IPS-15b (cell line): Measurements from ENCODE around the gene SLC9B1.

Experiments used
- H3K27me3 ChIP-seq: one replicate; pipeline ENCODE4 v1.6.1; 2013; ENCODE audit warnings: low read length; ENCODE audit not compliant: control insufficient read depth, insufficient read depth
- H3K36me3 ChIP-seq: one replicate; pipeline ENCODE4 v1.6.1; 2013; ENCODE audit warnings: low read length; ENCODE audit not compliant: control insufficient read depth, insufficient read depth
- H3K4me1 ChIP-seq: one replicate; pipeline ENCODE4 v1.6.1; 2013; ENCODE audit warnings: mild to moderate bottlenecking, low read length; ENCODE audit not compliant: control insufficient read depth, insufficient read depth
- H3K4me3 ChIP-seq: one replicate; pipeline ENCODE4 v1.5.1; 2013; ENCODE audit warnings: low read depth, low read length
- H3K9ac ChIP-seq: one replicate; pipeline ENCODE4 v1.6.1; 2013; ENCODE audit warnings: low read depth, mild to moderate bottlenecking, low read length
- H3K9me3 ChIP-seq: one replicate; pipeline ENCODE4 v1.6.1; 2013; ENCODE audit warnings: mild to moderate bottlenecking, low read length; ENCODE audit not compliant: control insufficient read depth, insufficient read depth

SLC9B1 gene, protein sequence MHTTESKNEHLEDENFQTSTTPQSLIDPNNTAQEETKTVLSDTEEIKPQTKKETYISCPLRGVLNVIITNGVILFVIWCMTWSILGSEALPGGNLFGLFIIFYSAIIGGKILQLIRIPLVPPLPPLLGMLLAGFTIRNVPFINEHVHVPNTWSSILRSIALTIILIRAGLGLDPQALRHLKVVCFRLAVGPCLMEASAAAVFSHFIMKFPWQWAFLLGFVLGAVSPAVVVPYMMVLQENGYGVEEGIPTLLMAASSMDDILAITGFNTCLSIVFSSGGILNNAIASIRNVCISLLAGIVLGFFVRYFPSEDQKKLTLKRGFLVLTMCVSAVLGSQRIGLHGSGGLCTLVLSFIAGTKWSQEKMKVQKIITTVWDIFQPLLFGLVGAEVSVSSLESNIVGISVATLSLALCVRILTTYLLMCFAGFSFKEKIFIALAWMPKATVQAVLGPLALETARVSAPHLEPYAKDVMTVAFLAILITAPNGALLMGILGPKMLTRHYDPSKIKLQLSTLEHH

DNA sequence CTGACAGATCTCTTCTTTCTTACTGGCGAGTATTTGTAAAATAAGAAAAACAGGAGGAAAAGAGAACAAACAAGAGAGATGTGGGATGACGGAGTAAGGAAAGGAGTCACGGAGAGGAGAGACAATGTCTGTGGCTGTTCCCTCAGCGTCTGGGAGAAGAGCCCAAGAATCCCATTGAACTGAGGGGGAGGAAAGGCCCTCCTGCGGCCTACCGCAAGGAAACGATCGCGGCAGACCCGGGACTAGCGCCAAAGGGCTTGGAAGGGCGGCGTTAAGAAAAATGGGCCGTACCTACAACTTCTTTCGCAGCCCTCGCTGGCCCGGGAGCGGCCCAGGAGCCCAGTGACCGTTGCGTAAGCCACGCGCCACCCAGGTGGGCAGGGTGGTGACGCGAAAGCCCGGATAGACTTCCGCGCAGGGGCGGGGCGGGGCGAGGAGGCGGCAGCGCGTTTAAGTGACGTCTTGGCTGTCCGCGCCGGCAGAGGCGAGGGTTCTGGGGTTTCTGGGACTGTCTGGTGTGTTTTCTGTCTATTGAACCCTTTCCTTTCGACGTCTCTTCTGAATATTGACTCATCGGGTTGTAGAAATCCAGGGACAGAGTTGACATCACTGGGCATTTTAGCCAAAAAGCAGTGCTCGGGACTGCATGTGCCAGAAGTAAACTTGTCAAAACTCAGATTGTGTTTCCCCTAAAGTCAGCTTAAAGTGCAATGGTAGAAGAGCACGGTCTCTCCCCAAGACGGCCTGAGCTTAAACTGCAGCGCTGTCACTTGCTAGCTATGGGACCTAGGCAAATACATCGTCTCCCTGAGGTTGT, at the start of gene SLC9B1:
Gene SLC9B1 (minus strand): TSS at position 398 of the 817 bp plus-strand sequence. CDS start 27,994 bp downstream, outside the sequence.
- H3K9me3 ChIP-seq: no peaks in the 10 kb centered on the region
- peak within 1 kb of the TSS; percentile 84 for H3K4me3 ChIP-seq
- H3K27me3 ChIP-seq: peaks cover 3% of the 10 kb centered on the region
- no peaks in the 10 kb centered on the region for H3K4me1 ChIP-seq
- H3K9ac ChIP-seq: peak within 1 kb of the TSS; percentile 89
- H3K36me3 ChIP-seq: no peaks in the 10 kb centered on the region

- Histone ChIP-seq H3K9me3 (no peaks in the 10 kb centered on the region), H3K4me3 (no peak overlapping the region), H3K36me3 (no peaks in the 10 kb centered on the region), H3K27me3 (no peaks in the 10 kb centered on the region), H3K9ac (no peak overlapping the region), H3K4me1 (no peaks in the 10 kb centered on the region)
These were observed 48.5 kb upstream of the SLC9B1 start for GRCh38 chr4:103067841-103068547.

- no peaks in the 10 kb centered on the region for H3K9me3 ChIP-seq
- H3K27me3 ChIP-seq: no peaks in the 10 kb centered on the region
- H3K4me1 ChIP-seq: no peaks in the 10 kb centered on the region
- no peak overlapping the region for H3K9ac ChIP-seq
- no peak overlapping the region for H3K4me3 ChIP-seq
- H3K36me3 ChIP-seq: no peaks in the 10 kb centered on the region
These were observed 41.1 kb upstream of the SLC9B1 start for GRCh38 chr4:103060453-103061148.

DNA sequence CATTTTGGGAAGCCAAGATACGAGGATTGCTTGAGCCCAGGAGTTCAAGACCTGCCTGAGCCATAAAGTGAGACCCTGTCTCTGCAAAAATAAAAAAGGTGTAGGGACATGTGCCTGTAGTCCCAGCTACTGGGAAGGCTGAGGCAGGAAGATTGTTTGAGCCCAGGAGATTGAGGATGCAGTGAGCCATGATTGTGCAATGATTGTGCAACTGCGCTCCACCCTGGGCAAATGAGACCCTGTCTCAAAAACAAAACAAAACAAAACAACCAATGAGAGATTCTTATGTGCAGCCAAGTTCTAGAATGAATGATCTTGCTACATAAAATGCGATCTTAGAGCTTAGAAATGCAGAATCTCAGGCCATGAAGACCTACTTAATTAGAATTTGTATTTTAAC, 34.5 kb upstream of the SLC9B1 start:
- Histone ChIP-seq H3K4me3 (no peak overlapping the region), H3K4me1 (no peaks in the 10 kb centered on the region), H3K9ac (no peak overlapping the region), H3K27me3 (no peaks in the 10 kb centered on the region), H3K9me3 (no peaks in the 10 kb centered on the region), H3K36me3 (no peaks in the 10 kb centered on the region)

- no peak overlapping the region for H3K4me3 ChIP-seq
- H3K36me3 ChIP-seq: no peaks in the 10 kb centered on the region
- H3K9ac ChIP-seq: no peak overlapping the region
- H3K9me3 ChIP-seq: no peaks in the 10 kb centered on the region
- H3K4me1 ChIP-seq: no peaks in the 10 kb centered on the region
- no peaks in the 10 kb centered on the region for H3K27me3 ChIP-seq
These were observed 33.3 kb upstream of the SLC9B1 start for GRCh38 chr4:103052779-103053178.

DNA sequence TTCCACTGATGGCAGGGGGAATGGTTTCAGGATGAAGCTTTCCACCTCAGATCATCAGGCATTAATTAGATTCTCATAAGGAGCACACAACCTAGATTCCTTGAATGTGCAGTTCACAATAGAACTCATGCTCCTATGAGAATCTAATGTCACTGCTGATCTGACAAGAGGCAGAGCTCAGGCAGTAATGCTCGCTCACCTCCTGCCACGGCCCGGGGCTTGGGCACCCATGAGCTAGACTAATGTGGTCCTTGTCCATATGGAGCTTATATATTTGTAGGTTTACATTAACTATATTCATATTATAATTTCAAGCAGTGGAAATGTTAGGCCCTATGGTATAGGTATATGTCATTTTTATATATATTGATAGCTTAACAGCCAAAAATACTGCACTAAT, 32.6 kb upstream of the SLC9B1 start:
- H3K27me3 ChIP-seq: no peaks in the 10 kb centered on the region
- H3K9me3 ChIP-seq: no peaks in the 10 kb centered on the region
- no peaks in the 10 kb centered on the region for H3K36me3 ChIP-seq
- H3K4me1 ChIP-seq: no peaks in the 10 kb centered on the region
- H3K9ac ChIP-seq: no peak overlapping the region
- no peak overlapping the region for H3K4me3 ChIP-seq

DNA sequence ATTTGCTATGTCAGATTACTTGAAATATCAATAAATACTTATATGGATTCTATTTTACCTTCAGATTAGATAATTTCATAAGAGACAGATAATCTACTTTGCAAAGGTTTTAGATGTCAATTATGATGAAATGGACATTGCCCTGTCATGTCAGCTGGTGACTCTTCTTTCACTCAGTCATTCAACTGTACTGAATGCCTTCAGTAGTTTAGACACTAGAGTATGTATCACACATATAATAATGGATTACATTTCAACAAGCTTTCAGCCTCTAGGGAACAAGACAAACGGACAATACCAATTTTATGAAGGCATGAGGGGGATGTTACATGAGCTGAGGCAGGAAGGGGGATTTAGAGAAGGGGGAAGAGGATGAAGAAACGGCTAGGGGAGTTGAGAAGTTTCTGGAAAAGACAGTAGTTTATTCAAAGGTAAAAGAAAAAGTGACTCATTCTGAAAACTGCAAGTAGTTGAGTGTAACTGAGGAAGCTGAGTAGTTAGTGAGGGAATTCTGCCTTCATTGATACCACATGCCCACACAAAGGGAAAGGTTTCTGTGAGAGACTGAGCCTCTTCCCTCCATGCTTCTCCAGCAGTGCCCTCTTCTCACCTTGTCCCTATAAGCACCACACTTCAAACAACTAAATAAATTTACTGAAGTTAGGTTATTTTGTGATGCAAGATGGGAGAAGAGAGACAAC, 31.4 kb upstream of the SLC9B1 start:
- H3K9ac ChIP-seq: no peak overlapping the region
- H3K4me1 ChIP-seq: no peaks in the 10 kb centered on the region
- H3K27me3 ChIP-seq: no peaks in the 10 kb centered on the region
- no peaks in the 10 kb centered on the region for H3K9me3 ChIP-seq
- no peaks in the 10 kb centered on the region for H3K36me3 ChIP-seq
- no peak overlapping the region for H3K4me3 ChIP-seq

GRCh38 chr4:103046416-103047290, 27.1 kb upstream of the SLC9B1 start:
- no peak overlapping the region for H3K9ac ChIP-seq
- no peaks in the 10 kb centered on the region for H3K36me3 ChIP-seq
- no peaks in the 10 kb centered on the region for H3K9me3 ChIP-seq
- no peak overlapping the region for H3K4me3 ChIP-seq
- no peaks in the 10 kb centered on the region for H3K4me1 ChIP-seq
- no peaks in the 10 kb centered on the region for H3K27me3 ChIP-seq

DNA sequence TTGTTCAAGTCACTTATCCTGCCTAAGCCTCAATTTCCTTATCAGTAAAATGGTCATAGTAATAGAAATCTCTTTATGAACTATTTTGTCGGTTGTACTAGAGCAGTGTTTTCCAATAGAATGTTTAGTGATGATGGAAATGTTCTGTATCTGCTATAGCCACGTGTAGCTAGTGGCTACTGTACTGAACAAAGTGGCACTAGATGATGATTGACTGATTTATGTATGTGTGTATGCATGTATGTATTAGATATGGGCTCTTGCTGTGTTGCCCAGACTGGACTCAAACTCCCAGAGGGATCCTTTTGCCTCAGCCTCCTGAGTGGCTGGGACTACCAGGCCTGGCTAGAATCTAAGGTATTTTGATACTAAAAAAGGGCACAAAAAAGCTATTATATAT, 24.7 kb upstream of the SLC9B1 start:
- no peaks in the 10 kb centered on the region for H3K36me3 ChIP-seq
- no peaks in the 10 kb centered on the region for H3K4me1 ChIP-seq
- H3K4me3 ChIP-seq: no peak overlapping the region
- no peaks in the 10 kb centered on the region for H3K27me3 ChIP-seq
- H3K9ac ChIP-seq: no peak overlapping the region
- no peaks in the 10 kb centered on the region for H3K9me3 ChIP-seq

DNA sequence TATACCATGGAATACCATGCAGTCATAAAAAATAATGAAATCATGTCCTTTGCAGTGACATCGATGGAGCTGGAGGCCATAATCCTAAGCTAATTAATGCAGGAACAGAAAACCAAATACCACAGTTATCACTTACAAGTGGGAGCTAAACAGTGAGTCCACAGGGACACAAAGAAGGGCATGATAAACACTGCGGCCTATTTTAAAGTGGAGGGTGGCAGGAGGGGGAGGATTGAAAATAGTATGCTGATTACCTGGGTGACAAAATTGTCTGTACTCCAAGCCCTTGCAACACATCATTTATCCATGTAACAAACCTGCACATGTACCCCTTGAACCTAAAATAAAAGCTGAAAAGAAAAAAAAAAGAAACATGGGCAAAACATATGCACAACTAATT, 16.7 kb upstream of the SLC9B1 start:
- Histone ChIP-seq H3K9ac (no peak overlapping the region), H3K9me3 (no peaks in the 10 kb centered on the region)

More for the DNA sequence above, 16.7 kb upstream of the SLC9B1 start:
- no peaks in the 10 kb centered on the region for H3K27me3 ChIP-seq
- H3K4me3 ChIP-seq: no peak overlapping the region
- H3K36me3 ChIP-seq: no peaks in the 10 kb centered on the region
- no peaks in the 10 kb centered on the region for H3K4me1 ChIP-seq
